Measurements from ENCODE around the gene CYP2F1.
A peak's percentile ranks its signal among the peaks of the same experiment; 100 is the strongest.

DNA sequence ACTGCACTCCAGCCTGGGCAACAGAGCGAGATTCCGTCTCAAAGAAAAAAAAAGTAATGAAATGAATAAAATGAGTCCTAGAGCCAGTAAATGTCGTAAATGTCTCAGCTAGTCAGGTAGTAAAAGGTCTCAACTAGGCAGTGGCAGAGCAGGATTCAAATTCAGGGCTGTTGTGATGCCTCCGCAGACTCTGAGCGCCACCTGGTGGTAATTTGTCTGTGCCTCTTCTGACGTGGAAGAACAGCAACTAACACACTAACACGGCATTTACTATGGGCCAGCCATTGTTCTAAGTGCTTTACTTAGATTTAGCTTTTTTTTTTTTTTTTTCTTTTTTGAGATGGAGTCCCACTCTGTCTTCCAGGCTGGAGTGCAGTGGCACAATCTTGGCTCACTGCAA, 30.2 kb downstream of the CYP2F1 start:
- TF ChIP-seq, protein P1, sequence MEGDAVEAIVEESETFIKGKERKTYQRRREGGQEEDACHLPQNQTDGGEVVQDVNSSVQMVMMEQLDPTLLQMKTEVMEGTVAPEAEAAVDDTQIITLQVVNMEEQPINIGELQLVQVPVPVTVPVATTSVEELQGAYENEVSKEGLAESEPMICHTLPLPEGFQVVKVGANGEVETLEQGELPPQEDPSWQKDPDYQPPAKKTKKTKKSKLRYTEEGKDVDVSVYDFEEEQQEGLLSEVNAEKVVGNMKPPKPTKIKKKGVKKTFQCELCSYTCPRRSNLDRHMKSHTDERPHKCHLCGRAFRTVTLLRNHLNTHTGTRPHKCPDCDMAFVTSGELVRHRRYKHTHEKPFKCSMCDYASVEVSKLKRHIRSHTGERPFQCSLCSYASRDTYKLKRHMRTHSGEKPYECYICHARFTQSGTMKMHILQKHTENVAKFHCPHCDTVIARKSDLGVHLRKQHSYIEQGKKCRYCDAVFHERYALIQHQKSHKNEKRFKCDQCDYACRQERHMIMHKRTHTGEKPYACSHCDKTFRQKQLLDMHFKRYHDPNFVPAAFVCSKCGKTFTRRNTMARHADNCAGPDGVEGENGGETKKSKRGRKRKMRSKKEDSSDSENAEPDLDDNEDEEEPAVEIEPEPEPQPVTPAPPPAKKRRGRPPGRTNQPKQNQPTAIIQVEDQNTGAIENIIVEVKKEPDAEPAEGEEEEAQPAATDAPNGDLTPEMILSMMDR (conservative IDR thresholded peaks at IDR 0.05): peak; percentile 79
- TF ChIP-seq ZFX (IDR thresholded peaks at IDR 0.05): no peak
